Keratinocyte (primary cell): ENCODE results near the gene SDCCAG8.

ENCODE experiments used
- EZH2 ChIP-seq: IDR thresholded peaks from one replicate; pipeline ENCODE4 v1.6.1; 2012; ENCODE audit warnings: inconsistent platforms, mild to moderate bottlenecking, low read length, moderate library complexity
- TF ChIP-seq, protein P1 (sequence below), 3 experiments: IDR thresholded peaks in 1 of 3; conservative IDR thresholded peaks in 1 of 3; optimal IDR thresholded peaks in 1 of 3; 2 replicates in 2 of 3; 3 replicates in 1 of 3; pipeline versions ENCODE3 to v1.5.1; 2011; ENCODE audit warnings: low read length in 3 of 3, mild to moderate bottlenecking in 3 of 3, moderate library complexity in 2 of 3, control low read depth in 1 of 3, inconsistent platforms in 1 of 3; ENCODE audit not compliant: insufficient read depth in 2 of 3; ENCODE audit errors: extremely low read depth in 1 of 3

DNA sequence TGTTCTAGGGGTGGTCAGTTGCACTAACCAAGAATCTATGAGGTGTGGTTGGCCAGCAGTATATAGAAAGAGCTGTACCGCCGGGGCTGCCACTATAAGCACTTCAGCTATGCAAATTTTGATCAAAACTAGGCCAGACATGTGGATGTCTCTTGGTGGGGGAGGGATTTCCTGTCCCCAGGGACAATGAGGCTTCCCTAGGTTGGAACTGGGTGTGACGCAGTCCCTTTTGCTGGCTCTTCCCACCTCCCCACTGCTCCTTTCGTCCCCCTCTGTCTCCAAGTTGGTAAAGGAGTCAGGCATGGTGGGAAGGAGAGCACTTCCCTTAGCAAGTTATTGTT lies 13.6 kb downstream of the SDCCAG8 start:
- TF ChIP-seq, protein P1, sequence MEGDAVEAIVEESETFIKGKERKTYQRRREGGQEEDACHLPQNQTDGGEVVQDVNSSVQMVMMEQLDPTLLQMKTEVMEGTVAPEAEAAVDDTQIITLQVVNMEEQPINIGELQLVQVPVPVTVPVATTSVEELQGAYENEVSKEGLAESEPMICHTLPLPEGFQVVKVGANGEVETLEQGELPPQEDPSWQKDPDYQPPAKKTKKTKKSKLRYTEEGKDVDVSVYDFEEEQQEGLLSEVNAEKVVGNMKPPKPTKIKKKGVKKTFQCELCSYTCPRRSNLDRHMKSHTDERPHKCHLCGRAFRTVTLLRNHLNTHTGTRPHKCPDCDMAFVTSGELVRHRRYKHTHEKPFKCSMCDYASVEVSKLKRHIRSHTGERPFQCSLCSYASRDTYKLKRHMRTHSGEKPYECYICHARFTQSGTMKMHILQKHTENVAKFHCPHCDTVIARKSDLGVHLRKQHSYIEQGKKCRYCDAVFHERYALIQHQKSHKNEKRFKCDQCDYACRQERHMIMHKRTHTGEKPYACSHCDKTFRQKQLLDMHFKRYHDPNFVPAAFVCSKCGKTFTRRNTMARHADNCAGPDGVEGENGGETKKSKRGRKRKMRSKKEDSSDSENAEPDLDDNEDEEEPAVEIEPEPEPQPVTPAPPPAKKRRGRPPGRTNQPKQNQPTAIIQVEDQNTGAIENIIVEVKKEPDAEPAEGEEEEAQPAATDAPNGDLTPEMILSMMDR (optimal IDR thresholded peaks at IDR 0.05 in 1 of 3, IDR thresholded peaks at IDR 0.05 in 1 of 3, conservative IDR thresholded peaks at IDR 0.05 in 1 of 3; ENCODE audit: extremely low read depth in 1 of 3, insufficient read depth in 2 of 3, low read length in 3 of 3): no peak
- TF ChIP-seq EZH2: no peak
